ENCODE measurements around the gene PSMB3.

- no peak for TF ChIP-seq CTCF (IDR thresholded peaks at IDR 0.05)
- TF ChIP-seq NFYB (CRISPR knock-in tag; conservative IDR thresholded peaks at IDR 0.05; ENCODE audit: low read depth): no peak
- no peak for TF ChIP-seq CREB1 (CRISPR knock-in tag; IDR thresholded peaks at IDR 0.05)
- TF ChIP-seq MYBL2 (CRISPR knock-in tag; IDR thresholded peaks at IDR 0.05): no peak
- TF ChIP-seq USF2 (CRISPR knock-in tag; IDR thresholded peaks at IDR 0.05): no peak
- TF ChIP-seq ATF6 (CRISPR knock-in tag; IDR thresholded peaks at IDR 0.05): no peak
- no peak for TF ChIP-seq NR3C1 (CRISPR knock-in tag; conservative IDR thresholded peaks at IDR 0.05; ENCODE audit: low read depth)
- no peak for TF ChIP-seq JUN (CRISPR knock-in tag; IDR thresholded peaks at IDR 0.05)
- no peak for TF ChIP-seq ZNF263 (CRISPR knock-in tag; IDR thresholded peaks at IDR 0.05; ENCODE audit: low read depth)
- no peak for TF ChIP-seq CDX4 (CRISPR knock-in tag; IDR thresholded peaks at IDR 0.05; ENCODE audit: borderline replicate concordance)
- no peak for TF ChIP-seq FOXP4 (CRISPR knock-in tag; IDR thresholded peaks at IDR 0.05)
- no peak for TF ChIP-seq CBFB (CRISPR knock-in tag; IDR thresholded peaks at IDR 0.05; ENCODE audit: low read depth)
- no peak for TF ChIP-seq MXD4 (CRISPR knock-in tag; IDR thresholded peaks at IDR 0.05; ENCODE audit: borderline replicate concordance)
- no peak for TF ChIP-seq STAT6 (CRISPR knock-in tag; conservative IDR thresholded peaks at IDR 0.05; ENCODE audit: low read depth)
Observed at GRCh38 chr17:38709104-38709820, 43.3 kb upstream of the PSMB3 start.

All from WTC11 (cell line).